Mucosa of gallbladder (tissue), 1 donor: ENCODE data around the gene OBI1. TPM values are rescaled to one million over a fixed set of nuclear protein-coding genes. Genes with fewer than 3 reads are reported as not detected.

Experiments
- DNase-seq: peaks from one replicate; pipeline ENCODE4 v3.0.0-alpha.2; 2020; ENCODE audit warnings: low spot score
- total RNA-seq: library from RNA; stranded (reverse); gene quantifications from one replicate; pipeline ENCODE4 v1.2.1, GENCODE V29; 2021
- donor health status: DM: no; HTN: no; CAD: no.

OBI1 gene
- 7.3 TPM for total RNA-seq

- peak; percentile 95 for DNase-seq
These were observed at the start of gene OBI1 for GRCh38 chr13:78658630-78659449. Gene OBI1 (minus strand): TSS chr13:78659155. CDS start chr13:78659120, 35 bp downstream.

GRCh38 chr13:78701383-78701782, 42.4 kb upstream of the OBI1 start:
- no peak for DNase-seq

GRCh38 chr13:78700121-78700910, 41.4 kb upstream of the OBI1 start:
- no peak for DNase-seq

- no peak for DNase-seq
These were observed 30.1 kb upstream of the OBI1 start for GRCh38 chr13:78689011-78689410.

GRCh38 chr13:78686461-78686860, 27.5 kb upstream of the OBI1 start:
- no peak for DNase-seq

- no peak for DNase-seq
These were observed 21.8 kb upstream of the OBI1 start for GRCh38 chr13:78680576-78681350.

GRCh38 chr13:78680115-78680561, 21.2 kb upstream of the OBI1 start:
- DNase-seq = no peak

GRCh38 chr13:78679329-78679728, 20.4 kb upstream of the OBI1 start:
- DNase-seq = no peak

GRCh38 chr13:78675112-78675511, 16.2 kb upstream of the OBI1 start:
- DNase-seq = no peak

GRCh38 chr13:78674638-78675037, 15.7 kb upstream of the OBI1 start:
- DNase-seq = no peak

- no peak for DNase-seq
These were observed 3.5 kb upstream of the OBI1 start for GRCh38 chr13:78662467-78662866.

GRCh38 chr13:78660495-78660857, 1.5 kb upstream of the OBI1 start:
- DNase-seq = no peak

- DNase-seq = no peak
These were observed 958 bp upstream of the OBI1 start for GRCh38 chr13:78659732-78660494.

GRCh38 chr13:78659450-78659730, 435 bp upstream of the OBI1 start:
- no peak for DNase-seq

GRCh38 chr13:78657699-78658629, 991 bp downstream of the OBI1 start:
- no peak for DNase-seq

- no peak for DNase-seq
These were observed 3.0 kb downstream of the OBI1 start for GRCh38 chr13:78655906-78656305.

- no peak for DNase-seq
These were observed 3.9 kb downstream of the OBI1 start for GRCh38 chr13:78655007-78655406.

GRCh38 chr13:78652651-78653050, 6.3 kb downstream of the OBI1 start:
- DNase-seq = no peak

- no peak for DNase-seq
These were observed 8.3 kb downstream of the OBI1 start for GRCh38 chr13:78650717-78651083.

- DNase-seq = peak; percentile 16
These were observed 8.8 kb downstream of the OBI1 start for GRCh38 chr13:78649997-78650716.
